SU-DHL-6 (cell line): ENCODE measurements around the gene CCNQ.

Source experiments
- CTCF ChIP-seq: fragments of 200-600 bp; sonication (generic); IDR thresholded peaks from one replicate; pipeline ENCODE4 v1.5.1; 2017; ENCODE audit warnings: antibody characterized with exemption, mild to moderate bottlenecking, low read length, moderate library complexity; ENCODE audit not compliant: insufficient read depth, poor library complexity, severe bottlenecking
- EZH2phosphoT487 ChIP-seq: fragments of 200-600 bp; sonication (generic), shearing (Covaris generic); conservative IDR thresholded peaks from 2 replicates; pipeline ENCODE4 v1.6.1; 2018; ENCODE audit warnings: mild to moderate bottlenecking, antibody characterized with exemption, low read length, moderate library complexity, mixed read lengths

- no peak for TF ChIP-seq CTCF
- no peak for TF ChIP-seq EZH2phosphoT487
Observed at GRCh38 chrX:153608376-153608775, 9.4 kb upstream of the CCNQ start.
